ENCODE measurements around the gene F10. TPM values are rescaled to one million over a fixed set of nuclear protein-coding genes. Genes with fewer than 3 reads are reported as not detected.

Gene F10
- total and polyA plus RNA-seq, 9 of the 15 experiments (the other 6 are each of a cell fraction or from before 2014, with no cell fraction given) = 0.04 to 0.09 (median 0.07) TPM; not detected in 5

DNA sequence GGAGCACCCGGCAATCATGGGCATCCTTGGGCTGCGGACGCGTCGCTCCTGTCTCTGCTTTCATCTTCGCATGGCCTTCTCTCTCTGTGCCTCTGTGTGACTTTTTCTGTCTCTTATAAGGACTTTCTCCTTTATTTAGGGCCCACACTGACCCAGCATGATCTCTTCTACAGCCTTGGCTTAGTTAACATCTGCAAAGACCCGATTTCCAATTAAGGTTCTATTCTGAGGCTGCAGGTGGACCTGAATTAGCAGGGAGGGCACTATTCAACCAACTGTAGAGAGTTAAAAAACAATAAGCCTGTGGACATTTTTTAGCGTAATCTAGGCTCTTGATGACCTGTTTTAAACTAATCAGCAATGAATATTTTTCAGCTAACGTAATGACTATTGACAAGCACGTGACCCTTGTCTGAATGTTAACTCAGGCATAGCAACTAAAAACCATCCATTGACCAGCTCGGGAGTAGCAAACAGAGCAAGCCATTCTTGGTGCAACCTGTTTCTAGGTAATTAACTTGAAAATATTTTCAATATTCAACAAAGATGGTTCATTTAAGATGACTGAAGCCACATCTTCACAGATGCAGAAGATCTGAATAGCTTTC is 15.2 kb downstream of the F10 start:
- DNase-seq (ENCODE audit: extremely low read depth in 1 of 4, low spot score in 3 of 4) = no peak

More for the DNA sequence above, 15.2 kb downstream of the F10 start:
- no peaks in the 10 kb centered on the region; a peak in 2 of 5 replicates for H3K27me3 ChIP-seq (ENCODE audit: control insufficient read depth in 2 of 2, insufficient read depth in 2 of 2, low read length in 2 of 2)
- FAIRE-seq (no peak), ATAC-seq (no peak)
- no peak overlapping the region for H3K27ac ChIP-seq (ENCODE audit: extremely low read depth, low read depth, low read length)
- no peak overlapping the region for H2AFZ ChIP-seq (ENCODE audit: low read depth, low read length)
- TF ChIP-seq, protein P1, sequence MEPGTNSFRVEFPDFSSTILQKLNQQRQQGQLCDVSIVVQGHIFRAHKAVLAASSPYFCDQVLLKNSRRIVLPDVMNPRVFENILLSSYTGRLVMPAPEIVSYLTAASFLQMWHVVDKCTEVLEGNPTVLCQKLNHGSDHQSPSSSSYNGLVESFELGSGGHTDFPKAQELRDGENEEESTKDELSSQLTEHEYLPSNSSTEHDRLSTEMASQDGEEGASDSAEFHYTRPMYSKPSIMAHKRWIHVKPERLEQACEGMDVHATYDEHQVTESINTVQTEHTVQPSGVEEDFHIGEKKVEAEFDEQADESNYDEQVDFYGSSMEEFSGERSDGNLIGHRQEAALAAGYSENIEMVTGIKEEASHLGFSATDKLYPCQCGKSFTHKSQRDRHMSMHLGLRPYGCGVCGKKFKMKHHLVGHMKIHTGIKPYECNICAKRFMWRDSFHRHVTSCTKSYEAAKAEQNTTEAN (CRISPR knock-in tag; IDR thresholded peaks at IDR 0.05) = no peak
- TF ChIP-seq, protein P2, sequence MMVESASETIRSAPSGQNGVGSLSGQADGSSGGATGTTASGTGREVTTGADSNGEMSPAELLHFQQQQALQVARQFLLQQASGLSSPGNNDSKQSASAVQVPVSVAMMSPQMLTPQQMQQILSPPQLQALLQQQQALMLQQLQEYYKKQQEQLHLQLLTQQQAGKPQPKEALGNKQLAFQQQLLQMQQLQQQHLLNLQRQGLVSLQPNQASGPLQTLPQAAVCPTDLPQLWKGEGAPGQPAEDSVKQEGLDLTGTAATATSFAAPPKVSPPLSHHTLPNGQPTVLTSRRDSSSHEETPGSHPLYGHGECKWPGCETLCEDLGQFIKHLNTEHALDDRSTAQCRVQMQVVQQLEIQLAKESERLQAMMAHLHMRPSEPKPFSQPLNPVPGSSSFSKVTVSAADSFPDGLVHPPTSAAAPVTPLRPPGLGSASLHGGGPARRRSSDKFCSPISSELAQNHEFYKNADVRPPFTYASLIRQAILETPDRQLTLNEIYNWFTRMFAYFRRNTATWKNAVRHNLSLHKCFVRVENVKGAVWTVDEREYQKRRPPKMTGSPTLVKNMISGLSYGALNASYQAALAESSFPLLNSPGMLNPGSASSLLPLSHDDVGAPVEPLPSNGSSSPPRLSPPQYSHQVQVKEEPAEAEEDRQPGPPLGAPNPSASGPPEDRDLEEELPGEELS (CRISPR knock-in tag; IDR thresholded peaks at IDR 0.05; ENCODE audit: borderline replicate concordance) = no peak
- no peak for TF ChIP-seq ASH1L (IDR thresholded peaks at IDR 0.05; ENCODE audit: borderline replicate concordance, low read depth, partially characterized antibody)
- ChIA-PET POLR2A (interaction anchor here (0.6 kb wide), 1 partner anchor 1774 kb away, joined by 3 read pairs; no protein-coding TSS in a partner anchor), CTCF (ENCODE audit: low intra/inter-chr PET ratio) (no interaction called here)
- no peak overlapping the region for H3K4me2 ChIP-seq (ENCODE audit: insufficient read depth, low read length)
- no peak overlapping the region for H3K9ac ChIP-seq (ENCODE audit: insufficient read depth in 1 of 2, low read depth in 2 of 2, low read length in 2 of 2)
- in situ Hi-C loops (cut with MboI) = no loop called here
- 42% methylated on average over 11 of the region's 11 CpGs for WGBS (ENCODE audit: insufficient coverage, low coverage, missing lambda C conversion rate)
- no peaks in the 10 kb centered on the region for H3K79me2 ChIP-seq (ENCODE audit: control insufficient read depth, insufficient read depth, low read length)
- no TSS peak for BruUV-seq (replicated peaks)
- H4K20me1 ChIP-seq (replicated peaks; ENCODE audit: control insufficient read depth, insufficient read depth, low read length) = no peaks in the 10 kb centered on the region
- no peaks in the 10 kb centered on the region for H3K9me3 ChIP-seq (replicated peaks; ENCODE audit: control insufficient read depth, insufficient read depth, low read depth, low read length)
- no peaks in the 10 kb centered on the region for H3K9me1 ChIP-seq (ENCODE audit: control insufficient read depth, insufficient read depth, low read length)
- no peaks in the 10 kb centered on the region for H3K36me3 ChIP-seq (ENCODE audit: control insufficient read depth, insufficient read depth, low read length)
- H3K4me1 ChIP-seq (replicated peaks in 1 of 2; ENCODE audit: control insufficient read depth in 2 of 2, insufficient read depth in 2 of 2, low read length in 2 of 2) = peaks cover 4 to 5% of the 10 kb centered on the region in 2 experiments; a peak in 3 of 5 replicates
- intact Hi-C loops (cut with micrococcal nuclease) = no loop called here
- no peak overlapping the region for H3K4me3 ChIP-seq

Data from K562 (cell line).